LNCAP (cell line): ENCODE measurements around the gene NPBWR2.

Experiments used
- CTCF ChIP-seq: fragments of 450-650 bp; IDR thresholded peaks from 2 replicates; pipeline ENCODE4 v1.5.1; 2017; ENCODE audit warnings: mild to moderate bottlenecking

NPBWR2 gene

GRCh38 chr20:64069209-64069613 lies 38.2 kb downstream of the NPBWR2 start:
- TF ChIP-seq CTCF = no peak

GRCh38 chr20:64068386-64069208 lies 38.8 kb downstream of the NPBWR2 start:
- TF ChIP-seq CTCF = no peak

- no peak for TF ChIP-seq CTCF
These were observed 39.5 kb downstream of the NPBWR2 start for GRCh38 chr20:64067733-64068307.

GRCh38 chr20:64067005-64067632 lies 40.2 kb downstream of the NPBWR2 start:
- no peak for TF ChIP-seq CTCF

GRCh38 chr20:64065974-64066343 lies 41.4 kb downstream of the NPBWR2 start:
- TF ChIP-seq CTCF = no peak

GRCh38 chr20:64065062-64065973 lies 42.0 kb downstream of the NPBWR2 start:
- no peak for TF ChIP-seq CTCF

GRCh38 chr20:64064145-64064698 lies 43.1 kb downstream of the NPBWR2 start:
- no peak for TF ChIP-seq CTCF
